GM10266 (cell line): ENCODE measurements around the gene CYP2F1.

ENCODE experiments used
- DNase-seq: peaks from one replicate; pipeline ENCODE4 v3.0.0; 2012; ENCODE audit errors: extremely low spot score
- CTCF ChIP-seq: IDR thresholded peaks from 2 replicates; pipeline ENCODE4 v1.5.1; 2012; ENCODE audit warnings: mild to moderate bottlenecking, low read depth; ENCODE audit not compliant: control insufficient read depth, insufficient read depth; ENCODE audit errors: missing control alignments

The CYP2F1 gene

GRCh38 chr19:41114132-41114531 lies at the start of gene CYP2F1:
Gene CYP2F1, plus strand, starts transcription at chr19:41114432. Its CDS starts 1,757 bp downstream, at chr19:41116189.
- no peak for TF ChIP-seq CTCF
- DNase-seq = no peak

- TF ChIP-seq CTCF = no peak
- no peak for DNase-seq
Measured at GRCh38 chr19:41064974-41065569, 49.2 kb upstream of the CYP2F1 start.

GRCh38 chr19:41076286-41076685 lies 37.9 kb upstream of the CYP2F1 start:
- no peak for TF ChIP-seq CTCF
- no peak for DNase-seq

GRCh38 chr19:41083516-41083915 lies 30.7 kb upstream of the CYP2F1 start:
- no peak for DNase-seq
- TF ChIP-seq CTCF = no peak

GRCh38 chr19:41085748-41086415 lies 28.4 kb upstream of the CYP2F1 start:
- DNase-seq = no peak

GRCh38 chr19:41088151-41088550 lies 26.1 kb upstream of the CYP2F1 start, which contains the start of gene CYP2A13:
Gene CYP2A13, plus strand, starts transcription at chr19:41088451. Its CDS starts 21 bp downstream, at chr19:41088472.
- DNase-seq = no peak
- TF ChIP-seq CTCF = no peak

More at GRCh38 chr19:41085748-41086415, 28.4 kb upstream of the CYP2F1 start:
- no peak for TF ChIP-seq CTCF

- no peak for TF ChIP-seq CTCF
- no peak for DNase-seq
Measured at GRCh38 chr19:41089959-41090358, 24.3 kb upstream of the CYP2F1 start.
